GM19463 (cell line): Measurements from ENCODE around the gene SLC35G6.
"Not testable (repeated sequence)": the region's sequence is repeated elsewhere in the genome, so short reads cannot be mapped to it uniquely, and the experiment has no call there.

Source experiments
- ATAC-seq: cut with Tn5 transposase; IDR thresholded peaks from one replicate; pipeline ENCODE4 v1.9.1; 2021; ENCODE audit warnings: mild to moderate bottlenecking, moderate library complexity; ENCODE audit not compliant: unreplicated experiment

SLC35G6 gene

GRCh38 chr17:7481275-7481674 is at the start of gene SLC35G6:
TSS of gene SLC35G6 (plus strand) at chr17:7481446. CDS start at chr17:7481517, 71 bp downstream.
- ATAC-seq: not testable (repeated sequence)

- ATAC-seq: no peak
Measured at GRCh38 chr17:7432296-7432695, 49.0 kb upstream of the SLC35G6 start.

GRCh38 chr17:7435676-7436555 is 45.3 kb upstream of the SLC35G6 start:
- no peak for ATAC-seq

GRCh38 chr17:7436556-7437368 is 44.5 kb upstream of the SLC35G6 start:
- no peak for ATAC-seq

GRCh38 chr17:7437369-7437863 is 43.8 kb upstream of the SLC35G6 start:
- no peak for ATAC-seq

GRCh38 chr17:7437950-7438614 is 43.2 kb upstream of the SLC35G6 start:
- ATAC-seq: no peak

- no peak for ATAC-seq
Measured at GRCh38 chr17:7438656-7439460, 42.4 kb upstream of the SLC35G6 start.

GRCh38 chr17:7439462-7440112 is 41.7 kb upstream of the SLC35G6 start, which contains the start of gene FGF11:
TSS of gene FGF11 (plus strand) at chr17:7439512. CDS start at chr17:7439621, 109 bp downstream.
- no peak for ATAC-seq

- no peak for ATAC-seq
Measured at GRCh38 chr17:7440113-7440833, 41.0 kb upstream of the SLC35G6 start.

- no peak for ATAC-seq
Measured at GRCh38 chr17:7440834-7441195, 40.4 kb upstream of the SLC35G6 start.

- no peak for ATAC-seq
Measured at GRCh38 chr17:7441266-7441665, 40.0 kb upstream of the SLC35G6 start.

- ATAC-seq: no peak
Measured at GRCh38 chr17:7442142-7442541, 39.1 kb upstream of the SLC35G6 start.

- ATAC-seq: no peak
Measured at GRCh38 chr17:7443499-7444485, 37.5 kb upstream of the SLC35G6 start.

GRCh38 chr17:7444682-7445618 is 36.3 kb upstream of the SLC35G6 start, which contains the start of gene CHRNB1:
TSS of gene CHRNB1 (plus strand) at chr17:7445061. CDS start at chr17:7445128, 67 bp downstream.
- no peak for ATAC-seq

GRCh38 chr17:7445619-7445968 is 35.7 kb upstream of the SLC35G6 start:
- ATAC-seq: no peak

GRCh38 chr17:7448461-7448860 is 32.8 kb upstream of the SLC35G6 start:
- ATAC-seq: no peak
